ENCODE data around the gene RALGDS. TPM values are rescaled to one million over a fixed set of nuclear protein-coding genes. Genes with fewer than 3 reads are reported as not detected.

The RALGDS gene
- total RNA-seq, result 20.2 and 20.4 TPM in 2 replicates

GRCh38 chr9:133121198-133121914, at the start of gene RALGDS:
Gene RALGDS (minus strand): TSS chr9:133121240. CDS start chr9:133121154, 86 bp downstream.

GRCh38 chr9:133163504-133164172, 42.6 kb upstream of the RALGDS start, which contains the start of gene GBGT1:
Gene GBGT1 (minus strand): TSS chr9:133163914. CDS start chr9:133162412, 1,502 bp downstream.

GRCh38 chr9:133061764-133062145, 59.3 kb downstream of the RALGDS start, which contains the start of gene CEL:
Gene CEL (plus strand): TSS chr9:133061981. CDS start chr9:133062003, 22 bp downstream.

Other genes starting within 250 kb of the RALGDS start
- gene AK8, start 243.0 kb downstream of the RALGDS start, total RNA-seq, result 0.26 and 0.47 TPM in 2 replicates
- 2.7 and 4.9 TPM in 2 replicates for gene SPACA9, start 242.3 kb downstream of the RALGDS start, total RNA-seq
- gene TSC1, start 176.6 kb downstream of the RALGDS start, total RNA-seq, result 29.2 and 40.4 TPM in 2 replicates
- not detected in 2 replicates for gene GFI1B, start 142.5 kb downstream of the RALGDS start, total RNA-seq
- gene GTF3C5, start 90.2 kb downstream of the RALGDS start, total RNA-seq, result 28.7 and 33.3 TPM in 2 replicates
- gene CEL, start 59.3 kb downstream of the RALGDS start, total RNA-seq, result 0.32 and 0.34 TPM in 2 replicates
- gene GBGT1, start 42.7 kb upstream of the RALGDS start, total RNA-seq, result 1.3 and 5.7 TPM in 2 replicates
- gene OBP2B, start 88.0 kb upstream of the RALGDS start, total RNA-seq, result not detected in 2 replicates
- not detected in 2 replicates for gene ABO, start 154.0 kb upstream of the RALGDS start, total RNA-seq
- gene SURF6, start 214.9 kb upstream of the RALGDS start, total RNA-seq, result 7.4 and 8.1 TPM in 2 replicates
- 9.9 and 21.4 TPM in 2 replicates for gene MED22, start 226.9 kb upstream of the RALGDS start, total RNA-seq
- 2,604 and 3,068 TPM in 2 replicates for gene RPL7A, start 227.0 kb upstream of the RALGDS start, total RNA-seq
- gene SURF1, start 235.2 kb upstream of the RALGDS start, total RNA-seq, result 32.8 and 43.2 TPM in 2 replicates
- gene SURF2, start 235.3 kb upstream of the RALGDS start, total RNA-seq, result 13.9 and 14.6 TPM in 2 replicates